NB4 (cell line): ENCODE results near the gene HINT1.

Source experiments
- POLR2A ChIP-seq: IDR thresholded peaks from 2 replicates; pipeline ENCODE4 v1.6.1; 2011; ENCODE audit warnings: mild to moderate bottlenecking; ENCODE audit not compliant: insufficient read length; ENCODE audit errors: extremely low read depth
- TF ChIP-seq, protein P1 (sequence below): IDR thresholded peaks from one replicate; pipeline ENCODE4 v1.5.1; 2012; ENCODE audit warnings: low read depth, low read length
- TF ChIP-seq, protein P2 (sequence below): IDR thresholded peaks from 2 replicates; pipeline ENCODE4 v1.6.1; 2011; ENCODE audit warnings: low read depth, low read length

DNA sequence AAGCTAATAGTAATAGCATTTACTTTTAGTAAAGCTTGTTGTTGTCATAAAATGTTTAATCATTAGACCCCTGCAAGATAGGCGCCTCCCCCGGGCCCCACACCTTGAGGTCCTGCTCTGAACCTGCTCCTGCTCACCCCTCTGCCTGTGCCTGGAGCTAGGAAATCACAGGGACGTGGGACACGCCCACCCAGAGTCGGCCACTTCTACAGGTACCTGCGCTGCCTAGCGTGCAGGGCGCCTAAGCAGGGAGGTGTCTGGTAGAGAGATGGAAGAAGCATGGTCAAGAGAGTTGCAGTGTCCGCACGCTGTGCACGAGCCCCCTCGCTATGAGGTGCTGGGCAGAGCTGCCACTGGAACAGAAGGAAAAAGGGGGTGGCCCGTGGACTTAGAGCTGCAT is 52.6 kb downstream of the HINT1 start:
- TF ChIP-seq, protein P1, sequence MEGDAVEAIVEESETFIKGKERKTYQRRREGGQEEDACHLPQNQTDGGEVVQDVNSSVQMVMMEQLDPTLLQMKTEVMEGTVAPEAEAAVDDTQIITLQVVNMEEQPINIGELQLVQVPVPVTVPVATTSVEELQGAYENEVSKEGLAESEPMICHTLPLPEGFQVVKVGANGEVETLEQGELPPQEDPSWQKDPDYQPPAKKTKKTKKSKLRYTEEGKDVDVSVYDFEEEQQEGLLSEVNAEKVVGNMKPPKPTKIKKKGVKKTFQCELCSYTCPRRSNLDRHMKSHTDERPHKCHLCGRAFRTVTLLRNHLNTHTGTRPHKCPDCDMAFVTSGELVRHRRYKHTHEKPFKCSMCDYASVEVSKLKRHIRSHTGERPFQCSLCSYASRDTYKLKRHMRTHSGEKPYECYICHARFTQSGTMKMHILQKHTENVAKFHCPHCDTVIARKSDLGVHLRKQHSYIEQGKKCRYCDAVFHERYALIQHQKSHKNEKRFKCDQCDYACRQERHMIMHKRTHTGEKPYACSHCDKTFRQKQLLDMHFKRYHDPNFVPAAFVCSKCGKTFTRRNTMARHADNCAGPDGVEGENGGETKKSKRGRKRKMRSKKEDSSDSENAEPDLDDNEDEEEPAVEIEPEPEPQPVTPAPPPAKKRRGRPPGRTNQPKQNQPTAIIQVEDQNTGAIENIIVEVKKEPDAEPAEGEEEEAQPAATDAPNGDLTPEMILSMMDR: no peak
- TF ChIP-seq, protein P2, sequence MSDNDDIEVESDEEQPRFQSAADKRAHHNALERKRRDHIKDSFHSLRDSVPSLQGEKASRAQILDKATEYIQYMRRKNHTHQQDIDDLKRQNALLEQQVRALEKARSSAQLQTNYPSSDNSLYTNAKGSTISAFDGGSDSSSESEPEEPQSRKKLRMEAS: no peak
- no peak for TF ChIP-seq POLR2A
